CD4-positive, CD25-positive, alpha-beta regulatory T cell (primary cell): ENCODE measurements around the gene MVK. TPM values are rescaled to one million over a fixed set of nuclear protein-coding genes. Genes with fewer than 3 reads are reported as not detected.

Source experiments
- ATAC-seq, 2 donors: fragments of 150-1000 bp; cut with Tn5 transposase; one replicate each; pipeline ENCODE4 v1.10.0; 2021; ENCODE audit warnings: low read depth in 2 of 2, moderate number of reproducible peaks in 2 of 2, moderate library complexity in 1 of 2
- DNase-seq, 3 donors: peaks; one replicate each; pipeline versions ENCODE4 v3.0.0 to v3.0.0-alpha.2; 2012 to 2022; ENCODE audit warnings: mixed read lengths in 1 of 3
- H3K27ac ChIP-seq: one replicate; pipeline ENCODE4 v1.7.0; 2013; ENCODE audit warnings: mild to moderate bottlenecking, low read length; ENCODE audit not compliant: insufficient read depth, poor library complexity, severe bottlenecking
- H3K27me3 ChIP-seq: one replicate; pipeline ENCODE4 v1.7.0; 2013; ENCODE audit warnings: low read length; ENCODE audit not compliant: control insufficient read depth, insufficient read depth
- H3K36me3 ChIP-seq: one replicate; pipeline ENCODE4 v1.7.0; 2013; ENCODE audit warnings: mild to moderate bottlenecking, low read length, moderate library complexity; ENCODE audit not compliant: control insufficient read depth, insufficient read depth
- H3K4me1 ChIP-seq: 2 replicates; pipeline ENCODE4 v1.7.0; 2013; ENCODE audit warnings: mild to moderate bottlenecking, low read length; ENCODE audit not compliant: insufficient read depth, control insufficient read depth, poor library complexity, severe bottlenecking
- H3K4me3 ChIP-seq: one replicate; pipeline ENCODE4 v1.7.0; 2013; ENCODE audit warnings: low read depth, mild to moderate bottlenecking, low read length, moderate library complexity
- H3K9me3 ChIP-seq, 2 experiments: 1 replicate in 1 of 2; 2 replicates in 1 of 2; pipeline ENCODE4 v1.7.0; 2013; ENCODE audit warnings: low read length in 2 of 2, mild to moderate bottlenecking in 1 of 2, moderate library complexity in 1 of 2; ENCODE audit not compliant: control insufficient read depth in 2 of 2
- H3K27ac Mint-ChIP-seq, 3 donors: one replicate each; pipeline ENCODE4 v1.8.0; 2020 to 2022; ENCODE audit warnings: mild to moderate bottlenecking in 3 of 3, mixed read lengths in 3 of 3, moderate library complexity in 2 of 3
- H3K27me3 Mint-ChIP-seq: one replicate; pipeline ENCODE4 v1.8.0; 2022; ENCODE audit warnings: mild to moderate bottlenecking, mixed read lengths
- H3K36me3 Mint-ChIP-seq: one replicate; pipeline ENCODE4 v1.8.0; 2020; ENCODE audit warnings: mixed read lengths
- H3K4me1 Mint-ChIP-seq, 4 donors: one replicate each; pipeline ENCODE4 v1.8.0; 2020 to 2022; ENCODE audit warnings: mixed read lengths in 4 of 4, mild to moderate bottlenecking in 1 of 4
- H3K4me3 Mint-ChIP-seq, 4 donors: one replicate each; pipeline ENCODE4 v1.8.0; 2020 to 2022; ENCODE audit warnings: mild to moderate bottlenecking in 4 of 4, mixed read lengths in 4 of 4, moderate library complexity in 3 of 4
- H3K9me3 Mint-ChIP-seq, 7 donors: one replicate each; pipeline ENCODE4 v1.8.0; 2020 to 2022; ENCODE audit warnings: mixed read lengths in 7 of 7, mild to moderate bottlenecking in 3 of 7, moderate library complexity in 2 of 7
- polyA plus RNA-seq, 4 donors: library from polyadenylated mRNA; unstranded; fragments of 300-500 nt; fragmentation: Illumina TruSeq; gene quantifications; one replicate each; pipeline ENCODE4 v1.2.3, GENCODE V29; 2021
- total RNA-seq: library from RNA; stranded (reverse); gene quantifications from one replicate; pipeline ENCODE4 v1.2.3, GENCODE V29; 2022

MVK gene
- total and polyA plus RNA-seq, 5 donors from 2014 or later, result 2.2 to 16.2 (median 3.8) TPM

DNA sequence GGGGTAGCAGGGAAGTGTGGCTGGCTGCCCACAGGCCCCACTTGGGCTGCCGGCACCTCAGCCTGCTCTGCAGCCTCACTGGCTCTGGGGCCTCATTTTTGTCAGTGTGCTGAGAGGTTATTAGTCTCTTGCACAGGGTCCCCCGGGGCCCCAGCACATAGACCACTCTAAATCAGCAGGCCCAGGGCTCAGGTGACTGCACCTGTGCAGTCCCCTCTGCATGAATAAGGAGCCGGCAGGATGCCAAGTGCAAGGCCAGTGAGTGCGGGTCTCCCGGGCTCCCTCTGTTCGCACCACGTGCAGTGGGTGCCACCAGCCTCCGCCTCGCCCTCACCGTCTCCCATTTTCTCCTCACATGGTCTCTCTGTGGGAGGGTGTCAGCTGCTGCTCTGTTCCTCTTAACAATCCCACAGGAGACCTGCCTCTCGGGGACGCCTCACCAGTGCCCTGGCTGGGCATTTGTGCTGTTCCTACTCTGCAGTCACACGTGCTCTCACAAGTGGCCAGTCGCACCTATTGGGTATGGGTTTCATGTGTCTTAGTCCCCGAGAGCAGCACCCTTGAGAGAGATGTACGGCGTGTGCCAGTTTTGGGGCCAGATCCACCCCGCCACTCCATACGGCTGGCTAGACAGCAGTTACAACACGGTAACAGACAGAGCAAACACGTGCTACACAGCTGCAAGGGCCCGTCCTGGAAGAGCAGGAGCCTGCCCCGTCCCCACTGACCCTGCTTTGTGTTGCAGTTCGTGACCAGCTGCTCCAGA is 40.7 kb upstream of the MVK start:
- H3K9me3 ChIP-seq, result no peaks in the 10 kb centered on the region
- ATAC-seq (no peak), DNase-seq (no peak)
- peak overlapping the region in 1 of 4 donors; percentile 21 for H3K4me3 Mint-ChIP-seq
- H3K4me1 Mint-ChIP-seq, result no peaks in the 10 kb centered on the region
- H3K27me3 Mint-ChIP-seq, result no peaks in the 10 kb centered on the region
- no peaks in the 10 kb centered on the region for H3K4me1 ChIP-seq
- no peak overlapping the region for H3K27ac ChIP-seq
- no peak overlapping the region for H3K4me3 ChIP-seq
- H3K9me3 Mint-ChIP-seq, result no peaks in the 10 kb centered on the region
- peaks cover 50% of the 10 kb centered on the region for H3K36me3 ChIP-seq
- peaks cover 34% of the 10 kb centered on the region for H3K36me3 Mint-ChIP-seq
- no peaks in the 10 kb centered on the region for H3K27me3 ChIP-seq
- no peak overlapping the region for H3K27ac Mint-ChIP-seq

DNA sequence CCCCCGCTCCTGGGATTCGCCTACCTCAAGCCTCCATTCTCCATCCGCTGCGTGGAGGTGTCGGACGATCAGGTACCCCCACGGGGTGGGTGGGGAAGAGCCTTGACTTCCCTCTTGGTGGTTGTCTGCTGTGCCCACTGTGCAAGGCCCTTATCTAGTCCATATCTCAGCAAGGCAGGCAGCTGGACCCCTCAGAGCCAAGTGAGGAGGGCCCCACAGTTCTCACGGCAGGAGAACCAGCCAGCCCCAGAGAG is 40.2 kb upstream of the MVK start:
- ATAC-seq (no peak), DNase-seq (no peak)
- H3K36me3 Mint-ChIP-seq, result peaks cover 32% of the 10 kb centered on the region
- H3K4me3 Mint-ChIP-seq, result no peak overlapping the region
- no peaks in the 10 kb centered on the region for H3K4me1 ChIP-seq
- H3K27me3 ChIP-seq, result no peaks in the 10 kb centered on the region
- no peaks in the 10 kb centered on the region for H3K9me3 ChIP-seq
- no peak overlapping the region for H3K27ac Mint-ChIP-seq
- H3K4me3 ChIP-seq, result no peak overlapping the region
- no peaks in the 10 kb centered on the region for H3K9me3 Mint-ChIP-seq
- H3K27ac ChIP-seq, result no peak overlapping the region
- H3K36me3 ChIP-seq, result peaks cover 47% of the 10 kb centered on the region
- no peaks in the 10 kb centered on the region for H3K4me1 Mint-ChIP-seq
- no peaks in the 10 kb centered on the region for H3K27me3 Mint-ChIP-seq

DNA sequence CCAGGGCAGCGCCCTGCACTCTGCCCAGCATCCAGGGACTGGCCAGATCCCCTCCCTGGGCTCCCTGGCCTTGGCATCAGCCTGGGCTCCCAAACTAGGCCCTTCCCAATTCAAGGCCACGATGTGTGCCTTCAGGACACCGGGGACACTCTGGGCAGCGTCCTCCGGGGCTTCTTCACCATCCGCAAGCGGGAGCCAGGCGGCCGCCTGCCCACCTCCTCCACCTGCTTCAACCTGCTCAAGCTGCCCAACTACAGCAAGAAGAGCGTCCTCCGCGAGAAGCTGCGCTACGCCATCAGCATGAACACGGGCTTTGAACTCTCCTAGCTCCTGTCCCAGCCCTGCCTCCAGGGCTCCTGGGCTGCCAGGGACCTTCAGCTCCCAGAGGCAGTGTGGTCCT is 39.1 kb upstream of the MVK start:
- Mint-ChIP-seq H3K27me3 (no peaks in the 10 kb centered on the region), H3K9me3 (no peaks in the 10 kb centered on the region), H3K36me3 (peaks cover 29% of the 10 kb centered on the region), H3K27ac (no peak overlapping the region), H3K4me3 (no peak overlapping the region), H3K4me1 (no peaks in the 10 kb centered on the region)
- Histone ChIP-seq H3K36me3 (peaks cover 44% of the 10 kb centered on the region), H3K4me1 (no peaks in the 10 kb centered on the region), H3K9me3 (no peaks in the 10 kb centered on the region), H3K27ac (no peak overlapping the region), H3K27me3 (no peaks in the 10 kb centered on the region), H3K4me3 (no peak overlapping the region)
- DNase-seq, result no peak
- ATAC-seq, result no peak

DNA sequence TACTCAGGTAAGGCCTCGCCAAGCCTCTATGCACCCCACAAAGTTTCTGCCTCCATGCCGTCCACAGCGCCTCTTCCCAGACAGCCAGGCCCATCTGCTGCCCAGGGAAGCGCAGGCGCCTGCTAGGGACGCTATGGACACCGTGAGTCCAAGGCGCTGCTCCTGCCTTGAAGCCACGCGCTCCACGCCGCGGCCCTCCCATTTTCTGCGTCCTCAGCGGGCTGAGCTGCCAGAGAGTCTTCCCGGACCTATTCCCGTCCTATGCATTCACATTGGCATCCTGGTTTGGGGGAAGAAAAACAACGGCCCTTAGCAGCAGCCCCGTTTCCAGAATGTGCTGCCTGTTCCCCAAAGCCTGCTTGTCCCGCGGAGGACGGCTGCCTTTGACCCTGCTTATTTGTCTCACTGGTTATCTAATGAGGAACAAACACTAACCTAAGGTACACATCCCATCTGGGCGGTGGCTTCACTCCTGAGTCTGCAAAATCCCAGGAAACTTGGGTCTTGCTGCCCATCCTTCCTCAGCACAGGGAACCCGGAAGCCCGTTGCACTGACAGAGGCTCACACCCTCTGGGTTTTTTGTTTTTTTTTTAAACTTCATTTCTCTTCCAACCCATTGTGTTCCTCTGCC is 38.2 kb upstream of the MVK start:
- Mint-ChIP-seq H3K27ac (no peak overlapping the region), H3K36me3 (peaks cover 21% of the 10 kb centered on the region), H3K4me1 (no peaks in the 10 kb centered on the region), H3K27me3 (no peaks in the 10 kb centered on the region), H3K4me3 (no peak overlapping the region), H3K9me3 (no peaks in the 10 kb centered on the region)
- DNase-seq (no peak), ATAC-seq (no peak)
- Histone ChIP-seq H3K27ac (no peak overlapping the region), H3K9me3 (no peaks in the 10 kb centered on the region), H3K4me1 (no peaks in the 10 kb centered on the region), H3K36me3 (peaks cover 35% of the 10 kb centered on the region), H3K4me3 (no peak overlapping the region), H3K27me3 (no peaks in the 10 kb centered on the region)

DNA sequence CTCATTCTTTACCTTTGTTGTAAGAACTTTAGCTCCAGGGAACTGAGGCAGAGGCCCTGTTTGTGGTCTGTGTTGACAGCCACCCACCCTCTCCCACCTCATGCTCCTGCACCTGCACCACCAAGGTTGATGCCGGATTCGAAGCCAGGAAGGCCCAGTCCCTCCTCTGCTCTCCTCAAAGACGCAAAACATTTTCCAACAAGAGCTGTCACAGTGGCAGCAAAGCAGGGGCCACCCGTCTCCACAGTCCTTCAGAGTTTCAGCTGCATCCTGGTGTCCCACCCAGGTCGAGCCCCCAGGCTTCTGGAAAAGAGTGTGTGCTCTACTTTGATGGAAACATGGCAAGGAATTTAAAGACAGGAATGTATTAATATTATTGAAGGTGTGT is 37.7 kb upstream of the MVK start:
- H3K36me3 ChIP-seq, result peaks cover 30% of the 10 kb centered on the region
- Mint-ChIP-seq H3K4me3 (no peak overlapping the region), H3K27me3 (no peaks in the 10 kb centered on the region), H3K27ac (no peak overlapping the region), H3K9me3 (no peaks in the 10 kb centered on the region), H3K36me3 (peaks cover 18% of the 10 kb centered on the region), H3K4me1 (no peaks in the 10 kb centered on the region)
- H3K4me1 ChIP-seq, result no peaks in the 10 kb centered on the region
- no peaks in the 10 kb centered on the region for H3K9me3 ChIP-seq
- ATAC-seq (no peak), DNase-seq (no peak)
- H3K4me3 ChIP-seq, result no peak overlapping the region
- no peak overlapping the region for H3K27ac ChIP-seq
- no peaks in the 10 kb centered on the region for H3K27me3 ChIP-seq

DNA sequence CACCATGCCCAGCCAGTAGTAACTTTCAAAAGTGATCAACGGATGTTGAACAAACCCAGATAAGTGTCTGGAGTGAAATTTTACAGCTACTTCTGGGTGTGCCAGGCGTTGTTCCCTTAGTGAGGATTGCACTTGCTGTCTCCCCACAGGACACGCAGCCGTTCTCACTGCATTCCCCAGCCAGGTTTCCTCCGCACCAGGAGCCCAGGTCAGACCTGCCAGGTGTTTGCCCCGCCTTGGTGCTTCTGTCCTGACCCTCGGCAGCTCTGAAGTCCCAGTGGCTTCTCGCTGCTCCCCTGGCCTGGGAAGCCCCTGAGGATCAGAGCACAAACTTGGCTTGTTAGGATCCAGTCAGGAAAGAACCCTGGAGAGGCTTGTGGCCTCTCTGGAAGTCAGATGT is 36.5 kb upstream of the MVK start:
- no peak for ATAC-seq

DNA sequence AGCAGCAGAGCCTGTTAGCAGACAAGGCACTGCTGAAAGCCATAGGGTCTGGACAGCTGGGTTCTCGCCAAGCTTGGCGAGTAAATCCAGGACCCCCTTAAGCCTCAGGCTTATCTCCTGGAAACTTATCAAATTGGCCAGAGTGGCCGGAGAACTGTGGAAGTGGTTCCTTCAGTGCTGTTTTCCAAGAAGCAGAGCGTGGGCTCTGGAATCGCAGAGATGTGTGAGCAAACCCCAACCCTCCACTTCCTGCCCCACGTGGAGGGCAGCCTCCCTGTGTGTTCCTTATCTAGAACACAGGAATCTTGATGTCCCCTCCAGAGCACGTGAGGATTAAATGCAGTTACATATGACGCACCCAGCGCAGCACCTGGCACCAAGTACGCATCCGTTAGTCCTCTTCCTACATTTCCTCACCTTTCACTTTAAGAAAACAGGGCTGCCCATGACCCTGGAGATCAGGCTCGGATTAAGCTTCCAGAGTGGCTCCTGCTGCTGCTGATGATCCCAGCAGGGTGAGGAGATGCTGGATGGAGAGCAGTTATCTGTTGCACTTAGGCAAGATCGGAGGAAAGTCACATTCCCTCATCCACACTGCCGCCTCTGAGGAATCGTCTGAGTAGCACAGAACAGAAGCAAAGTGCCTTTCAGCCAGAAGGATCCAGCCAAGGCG is 35.3 kb upstream of the MVK start:
- Mint-ChIP-seq H3K36me3 (peaks cover 13% of the 10 kb centered on the region), H3K27ac (no peak overlapping the region), H3K27me3 (no peaks in the 10 kb centered on the region), H3K4me3 (no peak overlapping the region), H3K4me1 (no peaks in the 10 kb centered on the region), H3K9me3 (no peaks in the 10 kb centered on the region)
- H3K4me1 ChIP-seq, result no peaks in the 10 kb centered on the region
- H3K27ac ChIP-seq, result no peak overlapping the region
- H3K36me3 ChIP-seq, result peaks cover 14% of the 10 kb centered on the region
- H3K27me3 ChIP-seq, result no peaks in the 10 kb centered on the region
- H3K4me3 ChIP-seq, result no peak overlapping the region
- no peak for DNase-seq
- no peak for ATAC-seq
- H3K9me3 ChIP-seq, result no peaks in the 10 kb centered on the region

More for the DNA sequence above, 36.5 kb upstream of the MVK start:
- Histone ChIP-seq H3K4me3 (no peak overlapping the region), H3K4me1 (no peaks in the 10 kb centered on the region), H3K36me3 (peaks cover 20% of the 10 kb centered on the region), H3K27me3 (no peaks in the 10 kb centered on the region), H3K27ac (no peak overlapping the region), H3K9me3 (no peaks in the 10 kb centered on the region)
- Mint-ChIP-seq H3K4me3 (no peak overlapping the region), H3K27me3 (no peaks in the 10 kb centered on the region), H3K9me3 (no peaks in the 10 kb centered on the region), H3K27ac (no peak overlapping the region), H3K4me1 (no peaks in the 10 kb centered on the region), H3K36me3 (peaks cover 13% of the 10 kb centered on the region)
- no peak for DNase-seq

DNA sequence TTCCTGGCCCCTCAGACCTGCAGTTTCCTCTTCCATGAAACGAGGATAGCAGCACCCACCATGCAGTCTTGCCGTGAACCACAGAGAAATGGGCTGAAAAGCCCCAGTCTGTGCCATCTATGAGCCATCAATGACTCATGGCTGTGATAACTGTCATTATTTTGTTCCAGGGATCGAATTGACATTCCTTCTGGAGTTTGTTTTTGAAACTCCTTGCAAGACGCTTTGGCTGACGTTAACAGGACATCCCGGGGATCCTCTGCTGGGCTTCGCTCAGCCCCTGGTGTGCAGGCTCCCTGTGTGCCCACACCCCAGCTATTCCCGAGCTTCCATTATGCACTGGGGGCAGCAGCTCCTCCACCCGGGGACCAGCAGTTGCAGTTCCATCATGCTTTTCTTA is 34.1 kb upstream of the MVK start:
- ATAC-seq (no peak), DNase-seq (no peak)
- Histone ChIP-seq H3K27ac (no peak overlapping the region), H3K9me3 (no peaks in the 10 kb centered on the region), H3K36me3 (peaks cover 8% of the 10 kb centered on the region), H3K4me1 (no peaks in the 10 kb centered on the region), H3K4me3 (no peak overlapping the region), H3K27me3 (no peaks in the 10 kb centered on the region)
- H3K27ac Mint-ChIP-seq, result no peak overlapping the region
- no peaks in the 10 kb centered on the region for H3K9me3 Mint-ChIP-seq
- H3K36me3 Mint-ChIP-seq, result peaks cover 11% of the 10 kb centered on the region
- H3K4me1 Mint-ChIP-seq, result peaks cover 0 to 4% (median 2%) of the 10 kb centered on the region in 4 donors
- no peaks in the 10 kb centered on the region for H3K27me3 Mint-ChIP-seq
- H3K4me3 Mint-ChIP-seq, result no peak overlapping the region
